DMS53 treated with DMSO at 0.1 percent for 48 hours (cell line): ENCODE measurements around the gene SETD7.

ENCODE experiments used
- DNase-seq: peaks from one replicate; lab custom pipeline; 2025; ENCODE audit not compliant: unreplicated experiment; lab: John Stamatoyannopoulos, UW

SETD7 gene

DNA sequence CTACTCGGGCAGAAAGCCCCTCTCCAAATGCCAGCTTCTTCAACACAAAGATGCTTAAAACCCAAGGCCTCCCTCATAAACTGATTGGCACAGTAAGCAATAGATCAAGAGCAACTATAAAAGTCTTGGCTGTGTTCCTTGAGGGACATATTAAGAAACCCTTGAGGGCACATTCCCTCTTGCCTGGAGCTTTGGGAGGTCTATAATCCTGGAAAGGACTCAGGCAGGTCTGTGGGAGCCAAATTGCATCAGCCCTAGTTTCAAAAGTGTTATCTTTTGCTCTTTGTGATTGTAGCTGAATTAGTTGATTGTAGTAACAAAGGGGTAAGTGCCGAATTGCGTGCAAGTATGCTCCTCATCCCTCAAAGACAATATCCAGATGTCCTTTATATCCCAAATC is 18.6 kb upstream of the SETD7 start:
- DNase-seq, result no peak

- no peak for DNase-seq
Measured at GRCh38 chr4:139568206-139568955, 12.4 kb upstream of the SETD7 start.

GRCh38 chr4:139567159-139567870 is 11.3 kb upstream of the SETD7 start:
- no peak for DNase-seq

- no peak for DNase-seq
Measured at GRCh38 chr4:139564502-139564901, 8.5 kb upstream of the SETD7 start.

DNA sequence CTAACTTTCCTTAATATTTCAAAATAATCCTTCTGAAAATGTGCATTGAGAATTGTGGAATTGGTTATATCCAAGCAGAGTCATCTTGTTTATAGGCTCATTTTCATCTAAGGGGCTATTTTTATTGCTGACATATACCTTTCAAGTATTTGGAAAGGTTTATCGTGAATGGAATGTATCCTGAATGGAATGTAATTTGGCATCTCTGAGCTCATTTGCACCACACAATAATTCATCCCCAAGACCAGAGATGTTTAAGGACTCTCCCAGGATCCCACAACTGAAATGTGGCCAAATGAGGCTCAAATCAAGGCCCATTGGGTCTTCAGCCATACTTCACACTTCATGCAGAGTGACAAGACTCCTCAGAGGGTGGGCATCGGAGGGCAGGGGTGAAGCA is 7.5 kb upstream of the SETD7 start:
- no peak for DNase-seq

DNA sequence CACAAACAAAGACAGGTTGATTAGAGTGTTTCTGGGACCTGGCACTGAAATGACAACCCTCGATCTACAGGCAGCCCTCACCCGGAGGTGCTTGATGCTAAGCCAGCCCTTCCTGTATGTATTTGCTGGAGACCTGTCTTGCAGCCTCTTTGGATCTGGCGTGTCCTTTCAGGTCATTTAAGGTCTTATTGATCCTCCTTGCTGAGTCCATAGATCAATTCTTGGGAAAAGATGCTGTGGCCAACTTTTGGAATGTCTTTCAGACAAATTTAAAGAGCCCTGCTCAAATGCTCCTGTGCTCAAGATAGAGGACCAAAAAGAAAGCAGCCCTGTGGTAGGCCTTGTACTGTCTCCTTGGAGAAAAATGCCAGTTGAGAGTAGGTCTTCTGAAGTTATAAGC is 6.8 kb upstream of the SETD7 start:
- no peak for DNase-seq

DNA sequence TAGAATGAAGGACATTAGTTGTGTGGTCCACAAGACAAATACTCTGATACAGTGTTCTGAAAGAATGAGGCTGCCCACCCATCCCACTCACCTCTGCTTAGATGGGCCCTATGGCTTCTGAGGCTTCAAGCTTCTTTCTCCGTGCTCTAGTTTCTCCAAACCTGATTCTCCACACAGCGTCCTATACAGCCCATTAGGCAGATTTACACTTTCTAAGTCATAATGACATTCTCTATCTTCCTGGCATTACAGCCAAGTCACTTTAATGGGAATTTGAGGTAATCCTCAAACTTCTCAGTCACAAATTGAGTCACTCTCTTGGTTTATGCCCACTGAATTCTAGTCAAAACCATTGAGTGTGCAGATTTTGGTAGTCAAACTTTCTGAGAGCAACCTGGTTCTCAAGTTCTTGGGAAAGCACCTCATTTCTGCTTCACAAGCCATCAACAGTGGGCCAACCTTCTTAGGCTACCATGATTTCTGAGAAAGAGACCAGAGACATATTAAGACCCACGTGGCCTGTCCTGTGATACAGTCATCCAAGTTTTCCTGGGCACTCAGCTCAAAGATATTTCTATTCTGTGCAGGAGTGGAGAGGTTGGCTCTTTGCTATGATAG is 6.2 kb upstream of the SETD7 start:
- DNase-seq, result no peak

- DNase-seq, result no peak
Measured at GRCh38 chr4:139560406-139561104, 4.5 kb upstream of the SETD7 start.

- no peak for DNase-seq
Measured at GRCh38 chr4:139559687-139560086, 3.7 kb upstream of the SETD7 start.

DNA sequence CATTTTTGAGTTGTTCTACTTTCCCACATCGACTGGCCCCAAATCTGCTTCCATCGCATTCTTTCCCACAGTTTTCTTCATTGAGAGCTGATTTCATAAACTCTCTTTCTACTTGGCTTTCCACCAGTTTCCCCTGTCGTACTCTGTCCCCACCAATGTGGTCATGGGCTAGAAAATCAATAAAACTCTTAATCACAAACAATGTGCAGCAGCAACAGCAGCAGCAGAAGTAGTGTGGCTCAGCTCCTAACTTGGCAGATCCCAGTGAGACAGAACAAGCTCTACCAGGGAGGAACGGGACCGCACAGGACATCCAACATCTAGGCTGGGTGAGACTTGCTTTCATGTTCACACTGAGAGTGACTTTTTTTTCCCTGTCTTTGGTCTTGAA is 3.1 kb upstream of the SETD7 start:
- DNase-seq, result no peak

DNA sequence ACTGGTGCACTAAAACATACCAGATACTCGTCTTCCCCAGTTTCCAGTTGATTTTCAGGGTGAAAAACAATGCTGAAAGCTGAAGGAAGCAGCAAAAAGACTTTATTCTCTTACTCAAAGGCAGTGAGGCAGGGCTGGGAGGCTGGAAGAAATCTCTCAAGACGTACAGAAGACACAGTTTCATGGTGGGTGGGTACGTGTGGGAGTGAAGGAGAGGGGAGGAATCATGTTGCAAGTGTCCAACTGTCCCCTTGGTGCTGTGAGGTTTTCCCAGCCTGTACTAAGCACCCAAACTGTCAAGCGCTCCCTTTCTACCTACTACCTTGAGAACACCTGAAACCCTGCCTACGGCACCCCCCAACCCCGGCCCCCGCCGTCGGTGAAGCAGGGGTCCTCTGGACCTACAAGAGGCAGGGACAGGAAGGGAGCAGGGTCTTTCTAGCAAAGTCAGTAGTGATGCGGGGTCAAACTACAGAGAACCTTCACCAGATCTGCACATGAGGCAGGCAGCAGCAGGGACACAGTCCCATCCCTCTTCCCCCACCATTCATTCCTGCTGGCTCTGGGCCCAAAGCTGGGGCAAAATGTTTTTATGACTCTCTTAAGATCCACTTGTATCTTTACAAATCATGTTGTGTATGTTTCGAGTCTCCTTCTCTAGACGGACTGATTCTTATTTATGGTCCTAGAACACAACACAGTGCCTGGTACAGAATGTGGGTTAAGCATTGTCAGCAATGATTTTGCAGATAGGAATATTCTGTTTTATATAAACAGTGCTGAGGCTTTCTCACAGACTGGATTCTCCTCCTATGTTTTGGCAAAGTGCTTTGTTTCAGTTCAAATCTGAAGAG is 2.4 kb upstream of the SETD7 start:
- no peak for DNase-seq

GRCh38 chr4:139557556-139558110 is 1.6 kb upstream of the SETD7 start:
- peak; percentile 5 for DNase-seq

DNA sequence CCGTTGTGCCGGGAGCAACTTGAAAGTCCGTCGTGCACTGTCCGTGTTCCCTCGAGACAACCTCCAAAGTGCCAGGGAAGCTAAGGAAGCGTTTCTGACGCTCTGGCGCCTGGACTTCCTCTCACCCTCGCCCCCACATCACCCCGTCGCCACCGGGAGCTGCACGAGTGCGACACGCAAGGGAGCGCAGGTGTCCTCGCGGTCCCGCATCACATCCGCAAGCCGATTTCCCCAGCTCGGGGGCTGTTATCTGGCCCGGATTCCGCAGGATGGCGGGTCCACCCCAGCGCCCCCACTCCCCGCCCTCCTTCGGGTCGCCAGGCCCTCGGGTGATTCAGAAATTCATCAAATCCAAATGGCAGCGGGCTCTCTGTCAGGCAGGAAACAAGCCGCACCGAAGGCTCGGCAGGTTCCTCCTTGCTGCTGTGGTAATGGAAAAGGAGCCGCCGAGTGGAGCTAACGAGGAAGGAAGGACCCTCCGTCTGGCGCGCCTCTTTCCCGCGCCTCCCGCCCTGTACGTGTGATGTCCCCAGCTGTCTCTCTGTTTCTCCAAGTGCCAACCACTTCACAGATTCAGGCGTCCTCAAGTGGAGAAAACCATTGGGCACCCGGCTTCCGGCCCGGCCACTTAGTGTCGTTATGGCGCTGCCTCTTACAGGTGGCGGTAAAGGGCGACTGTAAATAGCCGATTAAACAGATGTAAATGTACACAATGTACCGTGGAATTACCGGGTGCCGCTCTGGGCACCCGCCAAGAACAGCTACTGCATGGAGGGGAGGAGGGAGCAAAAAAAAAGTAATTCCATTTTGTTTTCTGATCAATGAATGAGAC is 921 bp upstream of the SETD7 start:
- DNase-seq, result peak; percentile 76

DNA sequence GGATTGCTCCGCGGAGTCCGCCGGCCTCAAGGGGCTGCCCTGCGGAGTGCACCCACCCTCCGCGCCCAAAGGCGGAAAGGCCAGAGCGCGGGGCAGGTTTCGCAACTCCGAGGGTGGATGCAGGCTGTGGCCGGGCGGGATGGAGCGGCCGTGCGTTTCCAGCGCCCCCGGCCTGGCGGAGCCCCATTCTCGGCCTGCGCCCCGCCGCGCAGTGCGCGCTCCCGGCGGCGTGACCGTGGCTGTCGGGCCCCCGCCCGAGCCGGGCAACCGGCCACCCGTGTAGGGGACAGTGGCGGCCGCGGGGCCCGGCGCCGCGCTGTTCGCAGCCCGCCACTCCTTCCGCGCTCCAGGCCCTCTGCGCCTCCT is 331 bp downstream of the SETD7 start:
- DNase-seq, result no peak

GRCh38 chr4:139554893-139555704 is 920 bp downstream of the SETD7 start:
- DNase-seq, result peak; percentile 59

DNA sequence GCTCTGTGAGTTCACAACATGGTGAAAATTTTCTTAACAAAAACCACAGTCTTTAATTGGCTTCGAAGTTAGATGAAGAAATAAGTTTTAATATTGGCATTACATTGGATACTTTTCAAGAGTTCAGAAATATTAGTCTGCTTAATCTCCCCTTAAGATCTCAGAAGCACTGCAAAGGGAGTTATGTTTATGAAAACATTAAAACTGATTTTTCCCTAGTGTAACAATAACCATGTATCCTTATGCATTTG is 1.5 kb downstream of the SETD7 start:
- DNase-seq, result no peak

DNA sequence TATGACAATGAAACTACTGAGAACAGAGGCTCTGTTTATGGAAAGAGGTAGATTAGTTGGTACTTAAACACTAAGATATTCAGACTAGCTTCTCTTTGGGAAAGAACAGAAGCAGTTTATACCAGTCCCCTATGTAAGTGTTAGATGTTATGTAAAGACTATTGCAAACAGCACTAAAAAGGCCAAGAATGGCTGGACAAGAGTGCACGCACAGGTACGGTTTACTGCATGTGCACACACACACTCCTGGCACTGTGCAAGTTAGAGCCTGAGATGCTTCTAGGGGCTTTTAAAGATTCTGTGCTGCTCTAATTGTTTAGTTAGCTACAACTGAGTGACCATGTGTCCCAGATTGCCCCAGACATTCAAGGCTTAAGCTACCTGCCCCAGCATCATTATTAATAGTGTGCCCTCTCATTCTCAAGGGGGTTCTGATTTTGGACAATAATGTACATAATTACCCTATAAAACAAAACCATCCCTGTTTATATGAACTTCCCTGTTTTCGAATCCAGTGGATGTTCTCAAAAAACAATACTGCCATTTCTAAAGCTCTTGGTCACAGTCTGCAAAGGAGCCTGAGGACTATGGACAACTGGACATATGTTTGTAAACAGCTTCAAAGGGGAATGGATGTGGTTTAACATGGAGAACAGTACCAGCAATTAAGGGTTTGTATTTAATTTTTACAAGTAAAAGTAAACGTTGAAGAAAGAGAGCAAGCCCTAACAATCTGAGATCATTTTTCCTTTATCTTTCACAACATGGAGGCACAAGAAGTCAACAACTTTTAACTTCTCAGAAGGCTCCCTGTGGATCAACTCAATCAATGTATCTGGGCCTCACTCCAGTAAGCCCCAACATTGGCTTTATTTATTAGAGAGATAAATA is 2.0 kb downstream of the SETD7 start:
- no peak for DNase-seq
